ENCODE results near the gene OCA2.
"Not testable (repeated sequence)": the region's sequence is repeated elsewhere in the genome, so short reads cannot be mapped to it uniquely, and the experiment has no call there.

OCA2 gene

DNA sequence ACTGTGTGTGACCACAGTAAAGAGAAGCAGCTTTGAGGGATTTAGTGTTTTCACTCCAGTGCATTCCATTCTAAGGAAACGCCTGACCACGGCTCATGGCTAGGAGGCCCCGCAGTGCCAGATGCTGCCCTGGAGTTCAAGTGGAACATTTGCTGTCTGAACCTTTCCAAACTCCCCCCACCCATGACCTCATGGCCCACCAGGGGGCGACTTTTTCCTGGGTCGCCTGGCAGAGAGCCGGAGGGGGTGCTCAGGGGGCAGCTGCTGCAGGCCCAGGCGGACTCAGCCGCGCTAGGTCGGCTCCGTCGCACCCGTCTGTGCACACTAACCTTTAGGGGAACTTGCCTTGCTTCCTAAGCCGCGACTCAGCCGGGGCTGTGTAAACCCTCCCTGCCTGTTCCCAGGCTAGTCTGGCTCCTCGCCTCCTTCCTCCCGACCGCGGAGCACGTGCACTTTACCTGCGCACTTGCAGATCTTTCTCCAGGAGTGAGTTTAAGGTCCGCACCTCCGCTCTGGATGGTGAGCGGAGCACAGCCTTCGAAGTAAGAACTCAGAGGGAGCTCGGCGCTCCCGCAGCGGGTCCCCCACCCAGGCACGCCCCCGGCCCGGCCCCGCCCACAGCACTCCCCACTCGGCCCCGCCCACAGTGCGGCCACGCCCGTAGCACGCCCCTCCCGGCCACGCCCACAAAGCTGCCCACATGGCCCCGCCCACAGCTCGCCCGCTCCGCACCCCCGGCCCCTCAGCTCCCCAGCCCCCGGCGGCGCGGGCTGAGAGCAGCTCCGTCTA is at the start of gene OCA2:
Gene OCA2, minus strand, starts transcription at position 550 of the 789 bp plus-strand sequence. CDS start 17,441 bp downstream, outside the sequence.
- peak; percentile 82 for DNase-seq

DNA sequence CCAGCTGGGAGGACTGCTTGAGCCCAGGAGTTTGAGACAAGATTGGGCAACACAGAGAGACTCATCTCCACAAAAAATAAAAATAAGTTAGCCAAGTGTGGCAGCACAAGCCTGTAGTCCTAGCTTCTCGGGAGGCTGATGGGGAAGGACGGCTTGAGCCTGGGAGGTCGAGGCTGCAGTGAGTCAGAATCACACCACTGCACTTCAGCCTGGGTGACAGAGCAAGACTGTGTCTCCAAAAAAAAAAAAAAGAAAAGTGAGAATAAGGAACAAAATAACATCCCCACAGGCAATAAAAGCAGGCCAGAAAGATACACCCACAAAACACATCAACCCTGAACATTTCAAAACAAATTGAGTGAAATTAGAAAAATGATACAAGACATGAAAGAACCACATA is 48.7 kb upstream of the OCA2 start:
- no peak for DNase-seq

DNA sequence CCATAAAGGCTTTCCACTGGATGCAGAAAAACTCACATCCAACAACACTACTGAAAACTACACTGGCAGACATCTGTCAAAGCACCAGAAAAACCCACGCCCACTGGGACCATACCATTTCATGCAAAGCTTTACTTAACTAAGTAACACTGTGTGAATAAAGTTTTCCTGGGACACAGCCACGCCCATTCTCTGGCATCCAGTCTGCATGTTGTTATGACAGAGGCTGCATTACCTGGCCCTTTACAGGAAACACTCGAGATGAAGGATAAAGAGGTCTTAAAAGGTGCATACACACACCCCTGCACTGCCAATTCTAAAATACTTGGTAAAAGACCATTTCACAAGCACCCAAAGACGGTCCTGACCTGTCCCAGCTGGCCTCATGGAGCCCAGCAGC is 46.3 kb upstream of the OCA2 start:
- DNase-seq = not testable (repeated sequence)

DNA sequence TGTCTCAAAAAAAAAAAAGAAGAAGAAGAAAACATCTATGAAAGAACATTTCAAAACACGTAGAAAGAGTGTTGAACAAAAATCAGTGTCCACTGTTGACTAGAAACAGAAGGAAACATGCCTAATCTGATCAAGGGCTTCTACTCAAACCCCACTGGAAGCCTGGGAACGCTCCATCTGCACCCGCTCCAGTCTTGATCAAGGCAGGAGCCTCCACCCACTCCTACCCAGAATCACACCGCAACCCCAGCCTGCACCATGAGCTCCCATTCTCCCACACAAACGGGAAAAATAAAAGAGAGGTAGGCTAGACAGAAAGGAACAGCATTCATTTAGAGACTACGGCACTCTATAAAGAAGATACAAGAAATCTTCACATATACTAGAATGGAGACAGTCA is 40.9 kb upstream of the OCA2 start:
- DNase-seq = no peak

DNA sequence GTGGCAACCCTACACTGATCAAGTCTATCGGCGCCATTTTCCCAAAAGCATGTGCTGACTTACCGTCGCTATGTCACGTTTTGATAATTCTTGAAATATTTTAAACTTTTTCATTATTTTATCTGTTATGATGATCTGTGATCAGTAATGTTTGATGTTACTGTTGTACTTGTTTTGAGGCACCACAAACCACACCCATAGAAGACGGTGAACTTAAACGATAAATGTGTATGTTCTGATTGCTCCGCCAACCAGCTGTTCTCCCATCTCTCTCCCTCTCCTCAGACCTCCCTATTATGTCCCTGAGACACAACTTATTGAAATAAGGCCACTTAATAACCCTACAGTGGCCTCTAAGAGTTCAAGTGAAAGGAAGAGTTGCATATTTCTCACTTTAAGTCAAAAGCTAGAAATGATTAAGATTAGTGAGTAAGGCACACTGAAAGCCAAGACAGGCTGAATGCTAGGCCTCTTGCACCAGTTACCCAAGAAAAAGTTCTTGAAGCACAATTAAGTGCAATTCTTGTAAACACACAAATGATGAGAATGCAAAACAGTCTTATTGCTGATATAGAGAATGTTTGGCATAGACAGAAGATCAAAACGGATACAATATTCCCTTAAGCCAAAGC is 38.4 kb upstream of the OCA2 start:
- not testable (repeated sequence) for DNase-seq

DNA sequence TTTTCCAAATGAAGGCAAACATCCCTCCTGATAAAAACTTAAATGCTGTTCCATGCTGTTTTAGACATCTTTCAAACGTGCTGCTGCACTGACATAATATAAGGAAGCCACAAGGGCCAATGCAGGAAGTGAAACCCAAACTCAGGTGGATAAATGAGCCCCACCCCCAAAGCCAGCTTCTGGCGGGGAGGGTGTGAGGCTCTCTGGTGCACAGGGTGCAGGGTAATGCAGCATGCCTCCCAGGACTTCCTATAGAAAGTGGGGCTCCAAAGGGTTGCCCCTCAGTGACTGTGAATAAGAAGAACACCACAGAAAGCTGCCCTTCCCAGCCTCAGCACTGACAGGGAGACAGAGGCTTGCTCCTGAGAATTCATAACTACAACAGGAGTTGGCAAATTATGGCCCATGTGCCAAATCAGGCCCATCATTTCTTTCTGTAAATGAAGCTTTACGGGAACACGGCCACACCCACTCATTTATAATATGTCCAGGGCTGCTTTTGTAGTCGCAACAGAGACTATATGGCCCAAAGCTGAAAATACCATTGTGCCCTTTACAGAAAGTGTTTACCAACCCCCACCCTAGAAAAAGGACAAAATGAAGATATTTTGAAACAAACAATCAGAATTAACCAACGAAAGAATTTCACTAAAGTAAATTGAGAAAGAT is 37.3 kb upstream of the OCA2 start:
- not testable (repeated sequence) for DNase-seq

DNA sequence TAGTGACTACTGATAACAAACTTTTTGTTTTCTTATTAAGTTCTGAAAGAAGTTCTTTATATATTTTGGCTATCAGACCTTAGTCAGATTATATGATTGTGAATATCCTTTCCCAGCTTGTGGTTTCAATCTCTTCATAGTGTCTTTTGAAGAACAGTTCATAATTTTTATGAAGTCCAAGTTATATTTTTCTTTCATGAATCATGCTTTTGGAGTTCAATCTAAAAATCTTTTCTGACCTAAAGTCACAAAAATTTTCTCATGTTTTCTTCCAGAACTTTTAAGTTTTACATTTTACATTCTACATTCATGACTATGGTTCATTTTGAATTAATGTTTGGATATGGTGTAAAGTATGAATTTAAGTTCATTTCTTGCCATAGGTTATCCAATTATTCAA is 34.2 kb upstream of the OCA2 start:
- no peak for DNase-seq

DNA sequence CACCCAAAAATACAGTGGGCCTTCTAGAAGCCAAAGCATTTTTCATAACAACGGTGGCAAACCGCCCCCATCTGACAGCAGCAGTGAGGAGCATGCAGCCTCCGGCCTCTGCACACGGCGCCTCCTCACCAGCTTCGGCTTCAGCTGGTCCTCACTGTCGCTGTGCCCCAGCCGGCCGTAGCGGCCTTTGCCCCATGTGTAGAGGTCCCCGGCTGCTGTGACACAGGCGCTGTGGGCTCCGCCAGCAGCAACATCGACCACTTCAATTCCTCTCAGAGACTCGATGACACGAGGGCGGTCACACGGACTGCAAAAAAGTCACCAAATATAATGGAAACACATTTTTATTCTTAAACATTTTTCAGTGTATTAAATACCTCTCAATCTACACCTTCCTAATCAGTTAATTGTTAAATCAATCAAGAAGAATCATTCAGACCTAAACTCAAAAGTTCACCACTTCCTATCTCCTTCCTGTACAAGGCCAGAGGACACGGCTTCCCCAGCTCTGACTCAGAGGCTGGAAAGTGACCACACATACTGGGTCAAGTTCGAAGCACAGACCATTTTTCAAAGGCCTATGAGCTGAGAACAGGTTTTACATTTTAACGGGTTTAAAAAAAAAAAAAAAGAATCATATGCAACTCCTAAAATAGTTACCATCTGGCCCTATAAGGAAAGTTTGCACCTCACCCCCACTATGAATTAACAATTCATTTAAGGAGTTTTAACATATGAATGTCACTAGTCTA is 33.6 kb upstream of the OCA2 start:
- DNase-seq = no peak

DNA sequence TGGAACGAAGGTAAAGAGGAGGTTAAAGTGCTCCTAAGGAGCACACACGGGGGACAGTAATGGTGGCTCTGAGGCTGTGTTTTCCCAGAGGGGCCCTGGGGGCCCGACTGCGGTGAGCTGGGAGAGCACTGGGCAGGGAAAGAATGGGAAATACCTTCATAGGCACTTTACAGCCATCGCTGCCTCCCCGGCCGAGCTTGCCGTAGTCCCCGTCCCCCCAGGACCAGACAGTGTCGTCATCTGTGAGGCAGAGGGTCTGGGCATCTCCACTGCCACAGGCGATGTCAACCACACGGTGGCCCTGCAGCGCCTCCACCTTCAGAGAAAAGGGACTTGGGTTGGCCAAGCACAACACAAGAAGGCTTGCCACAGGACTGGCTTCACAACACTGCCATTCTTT is 32.8 kb upstream of the OCA2 start:
- no peak for DNase-seq

DNA sequence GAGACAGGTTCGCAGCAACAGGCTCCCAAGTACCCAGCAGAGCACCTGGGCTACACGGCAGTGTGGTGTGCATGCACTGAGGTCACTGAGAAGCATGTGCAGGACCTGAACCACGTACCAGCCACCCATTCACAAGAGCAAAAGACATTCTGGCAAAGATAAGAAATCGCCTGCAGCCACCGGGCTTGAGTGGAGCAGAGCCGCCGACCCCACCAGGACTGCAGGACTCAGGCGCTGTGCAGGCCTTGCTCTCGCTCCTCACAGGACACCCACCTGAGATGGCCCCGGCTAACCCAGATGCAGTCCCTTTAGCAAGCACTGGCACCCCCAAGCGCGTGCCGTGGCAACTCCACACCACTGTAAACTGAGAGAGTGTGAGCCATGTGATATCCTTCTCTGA is 32.3 kb upstream of the OCA2 start:
- DNase-seq = no peak

DNA sequence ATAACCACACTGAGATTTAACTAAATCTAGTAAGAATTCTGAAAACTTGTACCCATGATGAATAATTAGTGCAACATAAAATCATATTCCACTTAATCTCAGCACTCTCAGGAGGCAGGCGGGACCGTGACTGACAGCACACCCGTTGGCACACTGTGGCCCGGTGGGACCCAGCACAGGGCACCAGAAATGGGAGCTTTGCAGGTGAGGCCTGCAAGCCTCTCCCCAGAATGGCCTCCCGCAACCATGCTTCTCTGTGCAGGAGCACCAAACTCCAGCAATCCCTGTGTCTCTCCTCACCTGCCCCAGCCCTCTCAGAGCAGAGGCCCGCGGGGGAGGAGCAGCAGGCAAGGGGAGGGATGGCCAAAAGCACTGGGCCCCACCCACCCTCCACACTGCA is 31.5 kb upstream of the OCA2 start:
- no peak for DNase-seq

DNA sequence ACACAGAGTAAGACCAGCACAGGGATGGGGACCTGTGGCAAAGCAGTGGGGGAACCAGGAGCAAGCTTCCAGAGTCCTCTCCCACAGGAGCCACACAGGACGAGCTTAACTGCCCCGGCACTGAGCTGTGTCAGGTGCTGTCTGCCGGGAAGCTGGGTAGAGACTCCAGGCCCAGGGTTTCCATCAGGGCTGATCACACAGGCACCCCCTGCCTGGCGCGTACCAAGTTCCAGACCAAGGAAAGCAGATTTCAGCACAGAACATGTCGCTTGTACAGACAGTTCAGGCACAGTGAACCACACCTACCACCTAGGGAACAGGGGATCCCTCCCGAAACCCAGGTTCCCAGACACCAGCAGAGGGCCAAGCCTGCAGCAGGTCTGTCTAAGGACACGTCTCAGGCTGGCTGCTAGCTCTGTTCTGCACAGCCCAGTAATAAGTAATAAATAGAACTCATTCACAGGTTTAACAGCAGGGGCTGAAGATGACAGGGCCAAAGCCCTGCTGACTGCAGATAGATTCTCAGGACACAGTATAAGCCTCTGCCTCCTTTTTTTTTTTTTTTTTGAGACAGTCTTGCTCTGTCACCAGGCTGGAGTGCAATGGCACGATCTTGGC is 30.2 kb upstream of the OCA2 start:
- no peak for DNase-seq

DNA sequence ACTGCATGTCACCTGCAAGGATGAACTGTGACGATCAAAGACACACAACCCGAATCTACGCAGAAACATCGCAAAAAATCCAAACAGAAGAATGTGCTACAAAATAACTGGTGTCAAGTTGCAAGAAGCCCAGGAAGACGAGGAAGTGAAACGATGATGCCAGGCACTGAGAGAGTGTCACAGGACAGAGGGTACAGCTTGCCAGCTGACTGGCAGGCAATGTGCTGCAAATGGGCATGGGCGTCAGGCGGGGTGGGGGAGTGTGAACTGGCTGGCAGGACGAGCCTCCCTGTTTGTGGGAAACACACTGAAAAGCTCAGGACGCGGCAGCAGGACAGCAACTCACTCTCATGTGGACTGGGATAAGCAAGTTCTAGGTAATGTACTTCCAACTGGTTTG is 28.9 kb upstream of the OCA2 start:
- DNase-seq = no peak

DNA sequence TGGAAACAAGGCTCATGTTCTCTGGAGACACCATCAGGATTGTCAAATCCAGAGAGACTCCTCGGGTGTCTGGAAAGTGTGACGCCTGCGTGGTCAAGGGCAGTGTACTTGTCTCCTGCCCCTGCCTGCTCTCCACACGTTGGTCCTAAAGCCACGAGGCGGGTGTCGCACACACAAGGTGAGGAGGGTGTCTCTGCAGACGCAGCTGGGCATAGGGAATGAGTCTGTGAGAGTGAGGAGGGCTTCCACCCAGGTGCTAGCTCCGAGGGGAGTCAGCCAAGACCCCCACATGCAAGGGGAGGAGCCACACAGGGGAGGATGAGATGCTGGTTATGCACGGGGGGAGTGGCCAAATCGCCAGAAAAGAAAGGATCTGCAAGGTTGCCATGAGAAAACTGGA is 27.9 kb upstream of the OCA2 start:
- DNase-seq = no peak

DNA sequence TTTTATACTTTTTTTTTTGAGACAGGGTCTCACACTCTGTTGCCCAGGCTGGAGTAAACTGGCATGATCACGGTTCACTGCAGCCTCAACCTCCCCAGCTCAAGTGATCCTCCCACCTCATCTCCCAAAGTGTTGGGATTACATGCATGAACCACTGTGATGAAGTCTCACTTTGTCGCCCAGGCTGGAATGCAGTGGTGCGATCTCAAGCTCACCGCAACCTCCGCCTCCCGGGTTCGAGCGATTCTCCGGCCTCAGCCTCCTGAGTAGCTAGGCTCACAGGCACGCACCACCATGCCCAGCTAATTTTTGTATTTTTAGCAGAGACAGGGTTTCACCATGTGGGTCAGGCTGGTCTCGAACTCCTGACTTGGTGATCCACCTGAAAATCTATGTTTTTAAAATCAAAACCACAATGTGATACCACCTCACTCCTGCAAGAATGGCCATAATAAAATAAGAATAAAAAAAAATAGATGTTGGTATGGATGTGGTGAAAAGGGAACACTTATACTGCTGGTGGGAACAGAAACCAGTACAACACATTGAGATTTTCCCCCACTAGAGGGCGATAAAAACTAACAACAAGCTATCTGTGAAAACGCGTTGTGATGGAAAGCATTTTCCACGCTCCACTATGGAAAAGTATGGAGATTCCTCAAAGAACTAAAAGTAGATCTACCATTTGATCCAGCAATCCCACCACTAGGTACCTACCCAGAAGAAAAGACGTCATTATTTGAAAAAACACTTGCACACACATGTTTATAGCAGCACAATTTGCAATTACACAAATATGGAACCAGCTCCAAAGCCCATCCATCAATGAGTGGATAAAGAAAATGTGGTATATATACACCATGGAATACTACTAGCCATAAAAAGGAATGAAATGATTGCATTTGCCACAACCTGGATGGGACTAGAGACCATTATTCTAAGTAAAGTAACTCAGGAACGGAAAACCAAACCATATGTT is 26.8 kb upstream of the OCA2 start:
- DNase-seq = peak; percentile 66

DNA sequence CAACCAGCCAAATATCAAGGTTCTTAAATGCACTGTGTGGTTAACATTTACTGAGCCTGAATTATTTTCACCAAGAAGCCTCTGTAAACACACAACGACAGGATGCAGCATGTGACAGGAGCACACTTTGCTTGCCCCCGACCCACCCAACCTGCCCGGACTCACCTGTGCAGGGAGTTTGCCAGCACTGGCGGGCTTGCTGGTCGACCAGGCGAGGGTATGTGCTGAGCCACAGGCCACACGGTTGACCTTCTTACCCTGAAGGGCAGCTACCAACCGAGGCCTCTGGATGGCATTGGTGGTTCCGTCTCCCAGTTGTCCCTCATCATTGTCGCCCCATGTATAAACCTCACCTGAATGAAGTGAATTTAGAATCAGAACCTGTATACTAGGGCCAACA is 25.7 kb upstream of the OCA2 start:
- no peak for DNase-seq

DNA sequence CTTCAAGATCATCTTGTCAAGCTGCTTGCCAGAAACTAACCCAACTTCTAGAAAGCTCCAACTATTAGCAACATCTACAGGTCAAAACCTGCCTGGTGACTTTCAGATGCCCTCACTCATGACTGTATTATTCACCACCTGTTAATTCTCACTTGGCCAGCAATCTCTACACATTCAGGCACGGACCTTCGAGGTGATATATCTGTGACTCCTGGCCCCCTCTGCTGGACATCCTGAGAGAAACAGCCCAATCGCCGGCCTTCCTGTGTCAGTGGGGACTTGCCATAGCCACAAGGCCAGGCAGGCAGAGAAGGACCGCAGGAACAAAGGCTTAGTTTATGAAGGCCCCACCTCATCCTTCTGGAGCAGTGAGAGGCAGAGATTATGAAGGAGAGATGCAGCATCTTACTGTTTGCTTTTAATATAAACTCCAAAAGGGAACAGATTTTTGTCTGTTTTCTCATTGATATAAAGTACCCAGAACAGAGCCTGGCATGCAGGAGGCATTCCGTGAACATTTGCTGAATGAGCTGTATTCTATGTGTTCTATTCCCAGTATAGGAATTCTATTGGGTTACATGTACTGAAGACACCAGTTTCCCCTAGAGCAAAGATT is 24.4 kb upstream of the OCA2 start:
- peak; percentile 87 for DNase-seq

DNA sequence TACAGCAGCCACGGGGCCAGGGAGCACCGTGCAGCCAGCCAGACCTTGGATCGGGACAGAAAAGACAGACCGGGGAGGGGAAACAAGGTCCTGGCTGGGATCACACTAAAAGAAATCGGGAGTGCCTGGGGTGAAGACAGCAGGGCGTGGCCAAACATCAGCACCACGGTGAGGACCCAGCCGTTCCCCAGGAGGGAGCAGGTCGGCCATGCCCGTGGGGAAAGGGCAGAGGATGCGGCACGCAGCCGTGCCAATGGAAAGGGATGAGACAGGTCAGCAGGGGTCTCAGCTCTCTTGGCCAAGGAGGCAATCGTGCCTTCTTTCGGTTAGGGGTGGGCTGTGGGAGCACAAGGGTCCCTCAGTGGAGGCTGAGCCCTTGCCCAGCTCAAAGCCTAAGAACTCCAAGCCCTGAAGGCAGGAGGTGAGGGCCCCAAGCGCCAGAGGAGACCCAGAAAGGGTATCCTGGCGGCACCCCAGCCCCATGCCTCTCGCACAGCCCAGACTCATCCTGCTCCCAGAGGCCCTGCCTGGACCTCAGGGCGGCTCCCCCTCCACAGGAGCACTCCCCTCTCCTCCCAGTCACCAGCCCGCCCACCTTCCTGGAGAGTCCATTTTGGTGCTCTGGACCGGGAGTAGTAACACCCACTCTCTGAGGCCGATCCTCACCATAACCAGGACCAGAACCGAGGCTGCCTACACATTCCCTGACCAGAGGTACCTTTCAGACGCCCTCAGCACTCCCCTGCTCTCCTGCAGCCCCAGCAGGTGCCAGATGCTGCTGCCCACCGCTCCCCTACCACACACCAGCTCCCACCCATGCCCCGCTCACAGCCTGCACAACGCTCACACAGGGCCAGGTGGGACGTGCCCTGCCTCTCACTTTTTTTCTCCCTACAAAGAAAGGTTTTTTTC is 23.2 kb upstream of the OCA2 start:
- no peak for DNase-seq

DNA sequence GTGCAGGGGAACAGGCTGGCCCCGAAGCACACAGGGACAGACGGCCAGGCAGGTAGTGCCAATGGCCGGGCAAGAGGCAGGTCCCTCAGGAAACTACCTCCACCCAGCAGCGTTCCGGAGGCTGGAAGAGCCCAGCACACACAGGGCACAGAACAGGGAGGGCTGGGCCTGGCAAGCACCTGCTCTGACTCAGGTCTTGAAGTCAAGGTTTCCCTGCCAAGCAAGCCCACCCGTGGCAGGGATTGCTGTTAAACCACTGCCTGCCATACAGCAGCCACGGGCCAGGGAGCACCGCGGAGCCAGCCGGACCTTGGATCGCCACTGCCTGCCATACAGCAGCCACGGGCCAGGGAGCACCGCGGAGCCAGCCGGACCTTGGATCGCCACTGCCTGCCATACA is 22.5 kb upstream of the OCA2 start:
- DNase-seq = not testable (repeated sequence)

DNA sequence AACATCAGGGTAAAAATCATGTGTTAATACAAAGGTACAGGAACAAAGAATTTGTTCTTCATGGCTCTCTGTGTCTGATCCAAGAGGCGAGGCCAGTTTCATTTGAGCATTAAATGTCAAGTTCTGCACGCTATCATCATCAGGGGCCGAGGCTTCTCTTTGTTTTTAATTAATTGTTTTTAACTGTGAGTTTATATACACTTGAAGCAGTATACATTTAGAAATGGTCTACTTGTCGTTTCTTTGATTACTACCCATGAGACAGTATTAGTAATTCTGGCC is 21.2 kb upstream of the OCA2 start:
- no peak for DNase-seq

Measured in DMS53 (cell line).